GM19463 (cell line): ENCODE measurements around the gene GNAT1.

Experiments used
- ATAC-seq: cut with Tn5 transposase; IDR thresholded peaks from one replicate; pipeline ENCODE4 v1.9.1; 2021; ENCODE audit warnings: mild to moderate bottlenecking, moderate library complexity; ENCODE audit not compliant: unreplicated experiment

The GNAT1 gene

GRCh38 chr3:50174947-50175524 is 16.4 kb upstream of the GNAT1 start:
- no peak for ATAC-seq

- ATAC-seq = no peak
These were observed 14.1 kb upstream of the GNAT1 start for GRCh38 chr3:50177346-50177745.

GRCh38 chr3:50179710-50180109 is 11.7 kb upstream of the GNAT1 start:
- no peak for ATAC-seq

GRCh38 chr3:50181985-50182384 is 9.4 kb upstream of the GNAT1 start:
- ATAC-seq = no peak

GRCh38 chr3:50182533-50183099 is 8.8 kb upstream of the GNAT1 start:
- no peak for ATAC-seq

GRCh38 chr3:50183755-50184154 is 7.7 kb upstream of the GNAT1 start:
- ATAC-seq = no peak

GRCh38 chr3:50184242-50184978 is 7.0 kb upstream of the GNAT1 start:
- ATAC-seq = no peak

GRCh38 chr3:50185230-50185629 is 6.2 kb upstream of the GNAT1 start:
- no peak for ATAC-seq

GRCh38 chr3:50186096-50186495 is 5.3 kb upstream of the GNAT1 start:
- no peak for ATAC-seq

- no peak for ATAC-seq
These were observed 3.7 kb upstream of the GNAT1 start for GRCh38 chr3:50187750-50188149.

GRCh38 chr3:50189274-50189673 is 2.1 kb upstream of the GNAT1 start:
- no peak for ATAC-seq

GRCh38 chr3:50189989-50190388 is 1.4 kb upstream of the GNAT1 start:
- ATAC-seq = no peak

GRCh38 chr3:50192124-50192523 is 714 bp downstream of the GNAT1 start:
- no peak for ATAC-seq

GRCh38 chr3:50192689-50193141 is 1.3 kb downstream of the GNAT1 start:
- ATAC-seq = no peak

GRCh38 chr3:50193286-50193685 is 1.9 kb downstream of the GNAT1 start:
- ATAC-seq = no peak

GRCh38 chr3:50193746-50194127 is 2.3 kb downstream of the GNAT1 start:
- ATAC-seq = no peak

- ATAC-seq = no peak
These were observed 2.9 kb downstream of the GNAT1 start for GRCh38 chr3:50194128-50194902.

GRCh38 chr3:50194903-50195500 is 3.6 kb downstream of the GNAT1 start:
- ATAC-seq = no peak

GRCh38 chr3:50195501-50196252 is 4.3 kb downstream of the GNAT1 start:
- no peak for ATAC-seq

- ATAC-seq = no peak
These were observed 4.9 kb downstream of the GNAT1 start for GRCh38 chr3:50196253-50196801.
